H1 (cell line): Measurements from ENCODE around the gene HECTD1. TPM values are rescaled to one million over a fixed set of nuclear protein-coding genes. Genes with fewer than 3 reads are reported as not detected.

Experiments used
- CTCF ChIP-seq, 3 experiments: IDR thresholded peaks; 1 replicate in 2 of 3; 2 replicates in 1 of 3; pipeline versions ENCODE4 v1.5.1 to v1.6.1; 2011; ENCODE audit warnings: low read length in 3 of 3, mild to moderate bottlenecking in 3 of 3, inconsistent platforms in 2 of 3, low read depth in 1 of 3, moderate library complexity in 1 of 3; ENCODE audit not compliant: insufficient read depth in 1 of 3; ENCODE audit errors: control extremely low read depth in 1 of 3
- JUND ChIP-seq: IDR thresholded peaks from 2 replicates; pipeline ENCODE4 v1.6.1; 2011; ENCODE audit warnings: mild to moderate bottlenecking, improper control_type of control experiment, low read length
- polyA plus RNA-seq, 7 experiments: library from polyadenylated mRNA; depleted of rRNA in 3 of 7; stranded (reverse) in 5 of 7; unstranded in 2 of 7; fragments of >200 nt in 5 of 7; fragments of 200-250 nt in 2 of 7; gene quantifications; 1 replicate in 5 of 7; 2 replicates in 1 of 7; 4 replicates in 1 of 7; pipeline versions ENCODE4 v1.2.1 to v1.2.3, GENCODE V29; 2011 to 2013; ENCODE audit warnings: missing spikeins in 2 of 7, mixed read lengths in 2 of 7
- total RNA-seq: library from RNA; stranded (reverse); fragmentation: NEBNext Ultra II Directional; extraction: Animal tissue kit (Norgen Biotek cat#: 25700); gene quantifications from 2 replicates; pipeline ENCODE4 v1.2.1, GENCODE V29; 2021

Gene HECTD1
- total and polyA plus RNA-seq, 2 of the 8 experiments (the other 6 are each of a cell fraction or from before 2014, with no cell fraction given): 44.7 to 105 TPM

- TF ChIP-seq CTCF (IDR thresholded peaks at IDR 0.05; ENCODE audit: control extremely low read depth in 1 of 3, insufficient read depth in 1 of 3, low read depth in 1 of 3, low read length in 3 of 3) (peak; percentile 67 to 88 (median 68)), JUND (0 out of 2 replicates have a peak, but pooled peaks have one; percentile 12)
Observed at GRCh38 chr14:31207755-31208545, at the start of gene HECTD1 (continued).
